GM12801 (cell line): Measurements from ENCODE around the gene FAM50A.

Source experiments
- CTCF ChIP-seq: IDR thresholded peaks from one replicate; pipeline ENCODE4 v1.5.1; 2011; ENCODE audit warnings: control low read depth; ENCODE audit not compliant: insufficient read length; ENCODE audit errors: extremely low read depth

FAM50A gene

GRCh38 chrX:154458116-154458953 lies 14.4 kb downstream of the FAM50A start, which contains the start of gene PLXNA3:
TSS of gene PLXNA3 (plus strand) at chrX:154458281. CDS start at chrX:154460184, 1,903 bp downstream.
- no peak for TF ChIP-seq CTCF

GRCh38 chrX:154458954-154459778 lies 15.2 kb downstream of the FAM50A start:
- TF ChIP-seq CTCF: no peak

GRCh38 chrX:154459832-154460231 lies 15.9 kb downstream of the FAM50A start:
- TF ChIP-seq CTCF: no peak

GRCh38 chrX:154460326-154460725 lies 16.4 kb downstream of the FAM50A start:
- no peak for TF ChIP-seq CTCF

- TF ChIP-seq CTCF: no peak
Observed at GRCh38 chrX:154462396-154462795, 18.5 kb downstream of the FAM50A start.

- TF ChIP-seq CTCF: no peak
Observed at GRCh38 chrX:154463611-154464220, 19.8 kb downstream of the FAM50A start.

GRCh38 chrX:154464806-154465365 lies 20.9 kb downstream of the FAM50A start:
- no peak for TF ChIP-seq CTCF
